ENCODE data around the gene ELAPOR1. TPM values are rescaled to one million over a fixed set of nuclear protein-coding genes. Genes with fewer than 3 reads are reported as not detected.

Gene ELAPOR1
- total RNA-seq, 4 donors from 2014 or later: 0.40 to 14.8 (median 0.53) TPM

GRCh38 chr1:109112056-109112651 lies 1.8 kb upstream of the ELAPOR1 start:
- TF ChIP-seq, protein P1, sequence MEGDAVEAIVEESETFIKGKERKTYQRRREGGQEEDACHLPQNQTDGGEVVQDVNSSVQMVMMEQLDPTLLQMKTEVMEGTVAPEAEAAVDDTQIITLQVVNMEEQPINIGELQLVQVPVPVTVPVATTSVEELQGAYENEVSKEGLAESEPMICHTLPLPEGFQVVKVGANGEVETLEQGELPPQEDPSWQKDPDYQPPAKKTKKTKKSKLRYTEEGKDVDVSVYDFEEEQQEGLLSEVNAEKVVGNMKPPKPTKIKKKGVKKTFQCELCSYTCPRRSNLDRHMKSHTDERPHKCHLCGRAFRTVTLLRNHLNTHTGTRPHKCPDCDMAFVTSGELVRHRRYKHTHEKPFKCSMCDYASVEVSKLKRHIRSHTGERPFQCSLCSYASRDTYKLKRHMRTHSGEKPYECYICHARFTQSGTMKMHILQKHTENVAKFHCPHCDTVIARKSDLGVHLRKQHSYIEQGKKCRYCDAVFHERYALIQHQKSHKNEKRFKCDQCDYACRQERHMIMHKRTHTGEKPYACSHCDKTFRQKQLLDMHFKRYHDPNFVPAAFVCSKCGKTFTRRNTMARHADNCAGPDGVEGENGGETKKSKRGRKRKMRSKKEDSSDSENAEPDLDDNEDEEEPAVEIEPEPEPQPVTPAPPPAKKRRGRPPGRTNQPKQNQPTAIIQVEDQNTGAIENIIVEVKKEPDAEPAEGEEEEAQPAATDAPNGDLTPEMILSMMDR (IDR thresholded peaks at IDR 0.05): peak in 2 of 6 experiments; percentile 15 to 36
- TF ChIP-seq POLR2A (IDR thresholded peaks at IDR 0.05): no peak
- no peak for DNase-seq
- WGBS, 2 donors: 24 to 37% methylated on average over 4 to 10 of the region's 10 CpGs
- no peaks in the 10 kb centered on the region for H3K9me3 ChIP-seq
- H3K4me1 ChIP-seq: peaks cover 20 to 32% (median 24%) of the 10 kb centered on the region in 3 donors
- no peaks in the 10 kb centered on the region for H3K36me3 ChIP-seq
- intact Hi-C loops (cut with DNase I): no loop called here
- peaks cover 0 to 37% (median 7%) of the 10 kb centered on the region in 4 donors for H3K27me3 ChIP-seq
- H3K27ac ChIP-seq: peak overlapping the region in 1 of 4 donors; percentile 22
- peak overlapping the region in 3 of 4 donors; percentile 23 to 63 (median 43) for H3K4me3 ChIP-seq

DNA sequence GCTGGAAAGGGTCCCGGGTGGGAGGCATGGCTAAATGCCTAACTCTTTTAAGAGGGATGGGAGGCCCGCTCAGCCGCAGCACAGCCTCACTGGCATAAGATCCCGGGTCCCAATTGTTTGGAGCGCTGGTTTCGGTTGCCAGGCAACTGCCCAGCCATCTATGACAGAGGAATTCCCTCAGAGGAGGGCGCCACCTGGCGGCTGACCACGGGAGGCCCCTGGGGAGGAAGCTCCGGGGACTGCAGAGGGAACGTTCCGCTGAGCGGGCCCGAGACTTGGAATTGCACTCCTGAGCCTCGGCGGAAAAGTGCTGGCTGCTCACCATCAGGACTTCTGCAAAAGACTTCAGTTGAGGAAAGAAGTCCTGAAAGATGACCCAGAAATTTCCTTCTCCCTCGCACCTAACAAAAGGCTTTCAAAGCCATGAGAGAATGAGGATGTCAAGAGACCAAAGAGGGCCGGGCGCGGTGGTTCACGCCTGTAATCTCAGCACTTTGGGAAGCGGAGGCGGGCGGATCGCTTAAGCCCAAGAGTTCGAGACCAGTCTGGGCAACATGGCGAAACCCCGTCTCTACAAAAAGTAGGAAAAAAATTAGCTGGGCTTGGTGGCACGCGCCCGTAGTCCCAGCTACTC lies 1.1 kb upstream of the ELAPOR1 start:
- peak; percentile 40 for DNase-seq
- no peak for TF ChIP-seq POLR2A (IDR thresholded peaks at IDR 0.05)
- TF ChIP-seq, protein P1 (IDR thresholded peaks at IDR 0.05): peak; percentile 88 to 98 (median 95)
- Histone ChIP-seq H3K27ac (peak overlapping the region in 1 of 4 donors; percentile 22), H3K4me1 (peaks cover 20 to 32% (median 24%) of the 10 kb centered on the region in 3 donors), H3K27me3 (peaks cover 0 to 37% (median 7%) of the 10 kb centered on the region in 4 donors), H3K4me3 (peak overlapping the region in 3 of 4 donors; percentile 23 to 63 (median 43)), H3K36me3 (no peaks in the 10 kb centered on the region), H3K9me3 (no peaks in the 10 kb centered on the region)
- WGBS, 2 donors: 8 to 16% methylated on average over 14 to 15 of the region's 31 CpGs
- intact Hi-C loops (cut with DNase I): no loop called here

GRCh38 chr1:109114342-109114674 lies 393 bp downstream of the ELAPOR1 start:
- peak overlapping the region in 1 of 4 donors; percentile 11 for H3K27ac ChIP-seq
- no peaks in the 10 kb centered on the region for H3K9me3 ChIP-seq
- H3K4me3 ChIP-seq: peak overlapping the region in 3 of 4 donors; percentile 23 to 63 (median 43)
- intact Hi-C loops (cut with DNase I): no loop called here
- TF ChIP-seq, protein P1 (IDR thresholded peaks at IDR 0.05): no peak
- no peak for TF ChIP-seq POLR2A (IDR thresholded peaks at IDR 0.05)
- H3K4me1 ChIP-seq: peaks cover 20 to 32% (median 24%) of the 10 kb centered on the region in 3 donors
- peaks cover 0 to 37% (median 7%) of the 10 kb centered on the region in 4 donors for H3K27me3 ChIP-seq
- H3K36me3 ChIP-seq: no peaks in the 10 kb centered on the region
- 12 to 14% methylated on average over 4 to 12 of the region's 12 CpGs for WGBS, 2 donors
- DNase-seq: no peak

GRCh38 chr1:109115685-109116084 lies 1.8 kb downstream of the ELAPOR1 start:
- Histone ChIP-seq H3K36me3 (no peaks in the 10 kb centered on the region), H3K9me3 (no peaks in the 10 kb centered on the region), H3K4me1 (peaks cover 20 to 32% (median 24%) of the 10 kb centered on the region in 3 donors), H3K27ac (no peak overlapping the region), H3K4me3 (no peak overlapping the region), H3K27me3 (peaks cover 0 to 37% (median 7%) of the 10 kb centered on the region in 4 donors)
- WGBS, 2 donors: 87 to 95% methylated on average over 2 of the region's 2 CpGs
- intact Hi-C loops (cut with DNase I): no loop called here
- no peak for TF ChIP-seq POLR2A (IDR thresholded peaks at IDR 0.05)
- TF ChIP-seq, protein P1 (IDR thresholded peaks at IDR 0.05): no peak
- DNase-seq: no peak

DNA sequence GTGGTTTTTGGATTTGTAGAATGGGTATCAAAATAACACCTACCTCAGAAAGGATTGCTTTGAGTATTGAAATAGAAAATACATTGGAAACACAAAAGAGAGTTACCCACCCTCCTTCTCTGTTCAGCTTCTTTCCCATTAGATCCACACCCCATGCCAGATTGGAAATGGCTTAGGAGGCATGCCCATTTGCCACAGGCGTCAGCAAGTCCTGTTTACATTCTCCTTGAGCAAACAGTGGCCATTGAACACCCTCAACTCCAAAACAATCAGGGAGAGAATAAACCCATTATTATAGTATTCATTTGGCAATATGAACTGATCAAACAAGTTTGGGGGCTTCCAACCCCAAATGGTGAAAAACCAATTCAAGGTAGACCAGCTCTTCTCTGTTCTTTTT lies 2.4 kb downstream of the ELAPOR1 start:
- intact Hi-C loops (cut with DNase I): no loop called here
- DNase-seq: no peak
- Histone ChIP-seq H3K9me3 (no peaks in the 10 kb centered on the region), H3K27me3 (peaks cover 0 to 37% (median 7%) of the 10 kb centered on the region in 4 donors), H3K36me3 (no peaks in the 10 kb centered on the region), H3K4me3 (no peak overlapping the region), H3K4me1 (peaks cover 20 to 32% (median 24%) of the 10 kb centered on the region in 3 donors), H3K27ac (no peak overlapping the region)
- TF ChIP-seq POLR2A (IDR thresholded peaks at IDR 0.05): no peak
- TF ChIP-seq, protein P1 (IDR thresholded peaks at IDR 0.05): no peak
- 20 to 56% methylated on average over 1 of the region's 1 CpG for WGBS, 2 donors

Data from esophagus squamous epithelium (tissue), 5 donors.